Stimulated activated CD8-positive, alpha-beta memory T cell treated with anti-CD3 and anti-CD28 coated beads, Interleukin-12 subunit alpha, Interleukin-12 subunit beta, amount 100 ng/mL, for 4 hours (primary cell): Measurements from ENCODE around the gene C1orf141.
"Not testable (repeated sequence)": the region's sequence is repeated elsewhere in the genome, so short reads cannot be mapped to it uniquely, and the experiment has no call there.

Source experiments
- DNase-seq: peaks from one replicate; pipeline ENCODE4 v3.0.0-alpha.2; 2020; ENCODE audit warnings: low read depth

C1orf141 gene

DNA sequence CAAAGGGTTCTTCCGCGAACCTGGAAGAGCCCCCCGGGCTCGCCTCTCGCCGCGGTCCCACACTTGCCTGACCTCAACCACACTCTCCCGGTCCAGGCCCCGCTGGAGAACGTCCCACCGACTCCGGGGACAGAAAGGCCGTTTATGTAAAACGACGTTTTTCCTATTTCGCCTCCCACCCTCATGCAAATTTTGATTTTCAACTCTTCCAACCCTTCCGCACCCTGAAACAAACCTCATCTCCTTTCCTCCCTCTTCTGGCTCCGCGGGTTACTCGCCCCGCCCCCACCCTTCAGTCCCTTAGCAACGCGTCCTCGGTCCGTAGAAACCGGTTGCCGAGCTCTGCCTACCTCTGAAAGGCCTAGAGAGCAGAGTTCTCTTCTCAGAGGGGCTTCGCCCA lies at the start of gene C1orf141:
Gene C1orf141, minus strand, starts transcription at position 276 of the 400 bp plus-strand sequence. CDS start 7,730 bp downstream, outside the sequence.
- no peak for DNase-seq

DNA sequence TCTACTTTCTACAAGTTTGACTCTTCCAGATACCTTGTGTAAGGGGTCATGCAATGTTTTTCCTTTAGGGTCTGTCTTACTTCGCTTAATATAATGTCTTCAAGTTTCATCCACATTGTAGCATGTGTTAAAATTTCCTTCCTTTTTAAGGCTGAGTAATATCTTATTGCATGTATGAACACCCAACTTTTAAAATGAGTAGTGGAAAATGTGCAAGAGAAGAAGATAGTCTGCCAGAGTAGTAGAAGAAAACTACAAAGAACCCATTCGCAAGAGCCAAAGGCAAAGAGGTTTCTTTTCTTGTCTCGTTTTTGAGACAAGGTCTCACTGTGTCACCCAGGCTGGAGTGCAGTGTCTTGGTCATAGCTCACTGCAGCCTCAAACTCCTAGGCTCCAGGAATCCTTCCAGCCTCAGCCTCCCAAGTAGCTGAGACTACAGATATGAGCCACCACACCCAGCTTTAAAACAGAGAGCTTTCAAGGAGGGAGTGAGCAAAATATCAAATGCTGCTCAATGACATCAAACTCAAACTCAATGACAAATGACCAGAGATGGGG lies 40.8 kb upstream of the C1orf141 start:
- no peak for DNase-seq

DNA sequence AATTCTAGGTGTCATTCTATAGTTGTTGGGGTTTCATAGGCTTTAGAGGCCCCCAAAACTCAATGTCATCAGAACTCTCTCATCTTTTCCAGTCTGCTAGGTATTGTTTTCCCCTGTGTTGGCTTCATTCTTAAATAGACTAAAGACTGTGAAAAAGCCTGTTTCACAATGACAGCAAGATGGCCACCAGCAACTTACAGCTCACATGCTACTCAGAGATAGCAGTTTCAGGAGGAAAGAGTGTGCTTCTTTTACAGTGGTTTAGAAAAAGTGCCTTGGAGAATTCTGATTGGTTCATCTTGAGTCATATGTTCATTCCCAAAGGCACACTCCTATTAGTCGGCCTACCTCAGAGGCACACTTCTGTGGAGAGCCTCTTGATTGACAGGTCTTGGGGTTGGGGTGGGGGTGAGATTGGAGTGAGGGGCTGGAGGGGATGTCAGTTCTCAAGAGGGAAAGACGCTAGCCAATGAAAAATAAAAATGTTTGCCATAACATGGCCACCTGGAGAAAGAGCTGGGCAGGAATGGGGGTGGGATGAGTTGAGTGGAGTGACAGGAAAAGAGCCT lies 40.0 kb upstream of the C1orf141 start:
- DNase-seq: no peak

DNA sequence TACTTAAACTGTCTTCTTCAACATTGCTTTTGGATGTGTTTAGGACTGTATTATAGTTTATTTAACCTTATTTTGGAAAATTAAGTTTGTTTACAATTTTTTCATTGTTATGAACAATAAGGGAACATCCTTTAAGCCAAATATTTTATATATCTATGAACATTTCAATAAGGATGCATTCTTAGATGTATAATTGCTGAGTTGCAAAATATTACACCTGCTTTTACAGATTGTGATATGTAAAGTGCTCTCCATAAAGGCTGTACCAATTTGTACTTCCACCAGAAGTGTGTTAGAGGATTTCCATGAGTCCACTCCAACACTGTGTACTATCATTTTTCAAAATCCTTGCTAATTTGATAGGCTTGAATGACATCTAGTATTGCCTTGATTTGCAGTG lies 39.2 kb upstream of the C1orf141 start:
- no peak for DNase-seq

DNA sequence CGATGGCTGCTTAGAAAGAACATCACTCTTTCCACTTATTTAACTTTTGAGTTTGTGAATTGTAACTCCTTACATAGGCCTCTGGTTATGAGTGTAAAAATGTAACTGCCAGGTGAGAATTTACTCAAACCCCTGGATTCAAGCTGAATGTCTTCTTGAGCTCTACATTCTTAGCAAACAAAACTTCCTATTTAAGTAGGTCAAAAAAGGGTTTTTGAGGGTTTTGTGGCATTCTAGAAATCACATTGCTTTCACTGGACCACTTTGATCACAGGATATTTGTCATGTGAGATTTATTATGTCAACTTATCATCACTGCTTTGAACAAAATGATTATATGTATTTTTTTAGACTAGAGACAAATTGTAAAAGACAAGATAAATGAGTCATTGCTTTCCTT lies 37.2 kb upstream of the C1orf141 start:
- DNase-seq: no peak

DNA sequence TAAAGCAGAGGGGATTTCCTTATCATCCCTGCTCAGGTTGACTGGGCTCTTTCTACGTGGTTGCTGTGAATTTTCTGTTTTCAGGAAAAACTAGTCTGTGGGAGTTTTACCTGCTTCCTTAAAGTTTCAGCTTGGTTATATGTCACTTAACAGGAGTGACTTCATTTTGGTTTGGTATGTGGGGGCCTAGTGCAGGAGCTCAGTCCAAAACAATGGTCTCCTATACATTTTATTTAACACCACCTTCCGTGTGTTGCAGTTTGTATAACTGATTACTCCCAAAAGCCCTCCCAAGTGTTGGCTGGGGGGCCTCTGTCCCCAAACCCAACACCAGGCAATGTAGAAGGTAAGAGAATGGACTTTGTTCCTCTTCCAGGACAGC lies 36.8 kb upstream of the C1orf141 start:
- DNase-seq: no peak

DNA sequence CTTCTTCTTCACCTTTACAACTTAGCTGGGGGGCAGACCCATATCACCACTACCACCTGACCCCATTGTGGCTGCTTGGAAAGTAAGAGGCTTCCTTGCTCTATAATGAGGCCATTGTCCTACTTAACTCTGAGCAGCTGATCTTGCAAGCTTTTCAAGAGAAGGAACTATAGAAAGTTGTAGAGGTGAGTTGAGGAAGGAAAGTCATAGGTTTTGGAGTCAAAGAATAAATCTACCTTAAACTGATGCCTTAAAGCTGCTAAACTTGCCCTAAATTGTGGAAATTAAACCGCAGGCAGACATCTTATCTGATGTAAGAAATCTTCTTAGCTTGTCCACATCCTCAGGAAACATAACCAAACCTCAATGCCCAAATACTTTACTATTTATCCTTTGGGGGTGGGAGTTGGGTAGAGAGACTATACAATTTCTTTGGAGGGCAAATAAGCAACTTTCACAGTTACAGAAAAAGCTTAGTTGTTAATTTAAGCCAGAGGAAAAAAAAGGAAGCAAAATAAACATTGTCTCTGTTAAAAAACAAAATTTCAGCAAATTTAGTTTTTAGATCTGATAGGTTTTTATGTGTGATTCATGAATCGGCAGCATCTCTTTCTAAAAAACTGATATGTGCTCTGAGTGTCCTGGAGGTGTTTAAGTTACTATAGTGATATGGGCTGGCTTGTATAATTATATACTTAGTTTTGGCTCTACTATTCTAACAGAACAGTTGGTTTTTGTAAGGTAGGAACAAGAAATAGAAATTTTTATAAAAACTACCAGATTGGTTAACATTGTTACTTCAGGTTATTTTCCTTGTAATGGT lies 36.2 kb upstream of the C1orf141 start:
- DNase-seq: no peak

DNA sequence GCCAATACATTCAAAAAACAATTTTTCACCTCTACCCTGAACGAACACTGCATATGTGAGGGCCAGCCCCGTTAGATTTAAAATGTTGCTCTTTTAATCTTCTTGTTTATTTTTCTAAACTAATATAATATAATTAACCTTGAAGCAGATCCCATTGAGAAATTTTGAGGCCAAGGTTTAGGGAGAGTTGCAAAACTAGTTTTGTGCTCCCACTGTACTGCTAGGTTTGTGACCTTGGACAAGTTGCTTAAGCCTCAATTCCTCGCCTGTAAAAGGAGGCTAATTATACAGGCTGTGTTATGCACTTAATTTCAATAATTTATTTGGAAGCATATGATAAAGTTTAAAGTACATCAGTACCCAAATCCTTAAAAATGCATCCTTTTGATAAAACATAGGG lies 35.2 kb upstream of the C1orf141 start:
- no peak for DNase-seq

DNA sequence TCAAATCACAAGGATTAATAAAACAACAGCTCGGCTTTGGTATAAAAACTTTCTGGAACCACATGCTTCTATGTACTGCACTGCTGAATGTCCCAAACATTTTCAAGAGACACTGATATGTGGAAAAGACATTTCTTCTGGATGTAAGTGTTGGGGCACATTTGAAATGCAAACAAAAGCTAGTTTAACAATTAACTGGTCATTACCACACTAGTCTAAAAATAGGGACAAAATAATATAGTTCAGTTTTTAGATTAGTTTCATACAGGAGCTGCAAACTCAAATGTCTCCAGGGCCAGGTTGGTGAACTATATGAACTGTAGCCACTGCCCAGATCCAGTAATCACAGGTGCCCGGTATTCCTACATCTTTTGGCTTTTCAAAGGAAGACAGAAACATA lies 34.7 kb upstream of the C1orf141 start:
- DNase-seq: no peak

DNA sequence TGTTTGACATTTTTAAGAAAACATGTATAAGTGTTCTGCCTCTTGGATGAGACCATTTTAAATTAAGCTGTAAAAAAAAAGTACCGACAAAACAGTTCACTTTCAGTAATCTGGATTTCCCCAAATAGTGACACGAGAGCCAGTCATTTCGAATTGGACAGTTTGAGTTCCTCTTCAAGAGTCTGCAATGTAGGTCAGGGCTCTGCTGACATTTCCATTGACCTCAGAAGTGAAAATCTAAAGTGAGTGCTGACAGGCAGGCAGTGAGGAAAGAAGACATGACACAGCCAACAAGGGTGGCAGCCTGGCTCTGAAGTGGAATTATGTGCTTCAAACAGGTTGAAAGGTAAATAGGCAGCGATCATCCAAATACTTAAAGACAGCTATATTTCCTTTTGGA lies 31.4 kb upstream of the C1orf141 start, which contains the start of gene IL23R:
Gene IL23R, plus strand, starts transcription at position 259 of the 400 bp plus-strand sequence. CDS start 1,667 bp downstream, outside the sequence.
- no peak for DNase-seq

DNA sequence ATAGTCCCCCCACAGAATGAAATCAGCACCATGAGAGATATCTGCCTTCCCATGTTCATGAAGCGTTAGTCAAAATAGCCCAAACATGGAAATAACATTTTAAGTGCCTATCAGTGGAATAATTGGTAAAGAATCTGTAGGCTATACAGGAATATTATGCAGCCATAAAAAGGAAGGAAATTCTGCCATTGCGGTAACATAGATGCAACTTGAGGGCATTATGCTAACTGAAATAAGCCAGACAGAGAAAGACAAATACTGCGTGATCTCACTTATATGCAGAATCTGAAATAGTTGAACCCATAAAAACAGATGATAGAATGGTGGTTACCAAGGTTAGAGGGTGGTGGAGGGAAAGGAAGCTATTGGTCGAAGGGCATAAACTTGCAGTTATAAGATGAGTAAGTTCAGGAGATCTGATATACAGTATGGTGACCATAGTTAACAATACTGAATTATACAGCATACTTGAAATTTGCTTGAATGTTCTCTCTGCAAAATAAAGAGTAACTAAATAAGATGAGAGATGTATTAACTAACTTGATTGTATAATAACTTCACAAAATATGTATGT lies 30.8 kb upstream of the C1orf141 start:
- no peak for DNase-seq

DNA sequence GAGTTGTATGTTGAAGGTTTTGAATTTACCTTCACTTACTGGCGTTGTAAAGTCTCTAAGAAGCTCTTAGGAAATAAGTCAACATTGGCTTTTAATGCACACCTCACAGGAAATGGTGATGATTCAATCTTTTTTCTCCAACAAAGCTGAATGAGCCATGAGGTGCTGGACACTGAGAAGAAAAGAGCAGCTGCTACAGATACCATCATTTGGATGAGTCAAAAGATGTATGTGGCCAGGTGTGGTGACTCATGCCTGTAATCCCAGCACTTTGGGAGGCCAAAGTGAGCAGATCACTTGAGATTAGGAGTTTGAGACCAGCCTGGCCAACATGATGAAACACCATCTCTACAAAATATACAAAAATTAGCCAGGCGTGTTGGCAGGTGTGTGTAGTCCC lies 28.2 kb upstream of the C1orf141 start:
- no peak for DNase-seq

DNA sequence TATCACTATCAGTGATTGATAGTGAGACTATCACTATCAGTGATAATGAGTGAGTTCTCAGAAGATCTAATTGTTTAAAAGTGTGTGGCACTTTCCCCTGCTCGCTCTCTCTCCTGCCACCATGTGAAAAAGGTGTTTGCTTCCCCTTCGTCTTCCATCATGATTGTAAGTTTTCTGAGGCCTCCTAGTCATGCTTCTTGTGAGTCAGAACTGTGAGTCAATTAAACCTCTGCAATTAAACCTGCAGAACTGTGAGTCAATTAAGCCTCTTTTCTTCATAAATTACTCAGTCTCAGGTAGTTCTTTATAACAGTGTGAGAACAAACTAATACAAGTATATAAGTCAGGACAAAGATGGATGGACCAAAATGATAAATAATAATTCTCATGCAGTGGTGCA lies 24.5 kb upstream of the C1orf141 start:
- DNase-seq: no peak

DNA sequence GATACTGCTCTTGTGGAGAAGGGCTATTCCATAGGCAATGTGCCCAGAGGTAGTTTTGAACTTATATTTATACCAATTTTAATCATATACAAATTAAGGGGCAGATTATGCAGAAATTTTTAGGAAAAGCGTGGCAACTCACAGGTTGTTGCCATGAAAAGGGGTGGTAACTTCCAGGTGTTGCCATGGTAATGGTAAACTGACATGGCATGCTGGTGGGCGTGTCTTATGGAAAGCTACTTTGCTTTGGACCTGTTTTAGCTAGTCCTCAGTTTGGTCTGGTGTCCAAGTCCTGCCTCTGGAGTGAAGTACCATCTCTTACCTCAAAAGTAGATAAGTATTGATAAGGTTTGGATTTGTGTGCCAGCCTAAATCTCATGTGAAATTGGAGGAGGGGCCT lies 23.6 kb upstream of the C1orf141 start:
- no peak for DNase-seq

DNA sequence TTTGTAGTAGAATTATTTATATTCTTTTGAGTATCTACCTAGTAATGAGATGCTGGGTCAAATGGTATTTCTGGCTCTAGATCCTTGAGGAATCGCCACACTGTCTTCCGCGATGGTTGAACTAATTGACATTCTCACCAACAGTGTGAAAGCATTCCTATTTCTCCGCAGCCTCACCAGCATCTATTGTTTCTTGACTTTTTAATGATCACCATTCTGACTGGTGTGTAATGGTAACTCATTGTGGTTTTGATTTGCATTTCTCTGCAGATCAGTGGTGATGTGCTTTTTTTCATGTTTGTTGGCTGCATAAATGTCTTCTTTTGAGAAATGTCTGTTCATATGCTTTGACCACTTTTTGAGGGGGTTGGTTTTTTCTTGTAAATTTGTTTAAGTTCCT lies 16.2 kb upstream of the C1orf141 start:
- DNase-seq: no peak

DNA sequence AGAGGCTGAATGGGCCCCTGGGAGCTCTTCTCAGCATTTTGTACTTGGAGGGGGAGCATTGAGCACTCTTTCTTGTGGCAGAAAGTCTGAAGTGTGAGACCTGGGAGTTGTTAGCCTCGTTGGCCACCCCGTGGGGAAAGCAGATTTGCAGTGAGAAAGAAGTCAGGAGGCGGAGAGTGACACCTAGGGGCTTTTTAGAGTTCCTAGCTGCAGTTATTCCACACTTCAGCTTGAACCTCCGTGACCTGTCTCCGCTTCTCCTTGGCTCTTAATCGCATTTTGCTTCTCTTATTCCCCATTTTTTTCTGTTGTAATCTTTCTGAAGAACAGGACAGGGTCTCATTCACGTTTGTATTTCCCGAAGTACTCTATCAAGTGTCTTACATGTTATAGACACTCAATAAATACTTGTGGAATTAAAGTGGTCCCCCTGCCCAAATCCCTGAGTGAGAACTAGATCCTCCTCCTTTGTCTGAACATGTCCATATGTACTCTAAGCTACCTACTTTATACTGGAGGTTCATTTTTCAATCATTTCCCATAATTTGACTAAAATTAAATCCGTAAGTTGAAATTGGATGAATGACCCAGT lies 14.5 kb upstream of the C1orf141 start:
- peak; percentile 21 for DNase-seq

DNA sequence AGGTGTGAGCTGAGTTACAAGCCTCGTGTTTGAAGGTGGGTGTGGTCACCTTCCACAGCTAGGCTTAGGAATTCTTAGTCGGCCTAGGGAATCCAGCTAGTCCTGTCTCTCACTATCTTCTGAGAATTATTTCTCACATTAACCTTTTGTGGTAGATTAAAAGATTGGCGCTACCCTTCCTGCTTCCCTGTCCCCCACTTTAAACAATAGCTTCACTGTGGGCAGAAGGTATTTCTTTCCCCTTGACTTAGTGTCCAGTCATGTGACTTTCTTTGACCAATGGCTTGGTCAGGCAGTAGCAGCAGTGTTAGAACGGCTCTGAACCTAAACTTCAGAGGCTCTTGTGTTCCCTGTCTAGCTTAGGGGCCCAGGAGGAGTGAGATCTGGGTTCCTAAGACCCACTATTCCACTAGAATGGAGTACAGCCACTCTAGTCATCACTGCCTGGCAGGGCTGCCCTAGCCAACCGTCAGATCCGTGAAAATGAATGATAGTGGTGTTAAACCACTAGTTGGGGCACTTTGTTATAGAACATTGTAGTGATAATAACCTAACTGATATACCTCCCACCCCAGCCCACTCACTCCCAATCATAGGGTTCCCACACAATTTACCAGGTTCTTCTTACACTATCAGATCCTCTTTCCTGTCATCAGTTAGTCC lies 13.9 kb upstream of the C1orf141 start:
- no peak for DNase-seq

DNA sequence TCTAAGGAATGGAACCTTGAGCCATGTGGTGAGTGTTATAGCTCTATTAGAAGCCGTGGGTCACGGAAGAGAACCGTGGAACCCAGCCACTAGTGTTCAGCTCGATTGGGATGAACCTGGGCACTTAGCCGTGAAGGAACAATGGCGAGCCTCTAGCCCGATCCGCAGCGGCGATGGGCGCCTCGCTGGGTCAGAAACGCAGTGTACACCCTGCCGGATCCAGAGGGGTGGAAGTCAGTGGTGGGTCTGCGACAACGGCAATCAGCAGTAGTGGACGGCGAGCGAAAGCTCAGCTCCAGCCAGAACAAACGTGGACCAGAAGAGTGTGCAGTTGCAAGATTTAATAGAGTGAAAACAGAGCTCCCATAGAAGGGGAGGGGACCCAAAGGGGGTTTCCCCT lies 13.2 kb upstream of the C1orf141 start:
- not testable (repeated sequence) for DNase-seq

DNA sequence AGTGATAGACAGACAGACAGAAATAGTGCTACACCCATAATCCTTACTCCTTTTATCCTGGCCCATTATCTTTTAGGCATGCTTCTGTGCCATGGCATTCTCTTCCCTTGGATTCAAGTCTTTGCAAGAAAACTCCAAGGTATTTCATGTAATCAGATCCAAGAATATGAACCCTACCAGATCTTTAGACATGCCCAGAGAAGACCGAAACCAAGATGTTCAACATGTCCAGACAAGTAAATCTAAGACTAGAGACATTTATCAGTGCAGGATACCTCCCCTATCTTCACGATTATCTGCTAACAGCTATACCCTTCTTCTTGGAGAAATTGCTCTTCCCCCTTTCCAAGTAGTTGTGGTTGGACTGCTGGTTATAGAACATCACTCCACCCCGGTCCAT lies 11.8 kb upstream of the C1orf141 start:
- DNase-seq: no peak

DNA sequence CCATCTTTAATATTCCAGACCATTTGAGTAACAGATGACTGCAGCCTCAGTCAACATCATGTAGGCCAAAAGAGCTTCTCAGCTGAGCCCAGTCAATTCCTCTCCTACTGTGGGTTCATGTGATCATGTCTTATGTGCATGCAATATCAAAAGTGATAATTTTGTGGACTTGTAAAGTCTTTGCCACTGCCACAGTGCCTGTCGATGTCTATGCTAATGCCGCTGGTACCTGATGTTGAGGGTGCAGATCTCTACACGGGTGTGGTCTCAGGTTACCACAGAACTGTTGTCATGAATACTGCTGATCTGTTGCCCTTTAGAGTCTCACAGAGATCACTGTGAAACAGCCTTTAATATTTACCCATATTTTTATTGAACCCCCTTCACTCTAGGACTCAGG lies 11.3 kb upstream of the C1orf141 start:
- DNase-seq: no peak

DNA sequence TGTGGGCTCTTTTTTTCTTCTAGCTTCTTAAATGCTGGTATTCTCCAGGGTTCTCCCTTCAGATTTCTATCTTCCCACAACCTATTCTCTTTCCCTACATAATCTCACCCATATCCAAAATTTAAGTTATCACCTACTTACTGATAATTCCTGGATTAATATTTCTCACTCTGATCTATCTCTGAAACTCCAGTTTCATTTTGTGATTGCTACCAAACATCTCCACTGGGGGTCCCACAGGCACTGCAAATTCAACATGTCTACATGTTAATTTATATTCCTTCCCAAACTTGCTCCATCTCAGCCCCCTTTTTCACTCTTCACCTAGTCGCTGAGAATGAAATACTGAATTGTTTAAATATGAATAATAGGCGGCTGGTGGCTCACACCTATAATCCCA lies 9.9 kb upstream of the C1orf141 start:
- no peak for DNase-seq

DNA sequence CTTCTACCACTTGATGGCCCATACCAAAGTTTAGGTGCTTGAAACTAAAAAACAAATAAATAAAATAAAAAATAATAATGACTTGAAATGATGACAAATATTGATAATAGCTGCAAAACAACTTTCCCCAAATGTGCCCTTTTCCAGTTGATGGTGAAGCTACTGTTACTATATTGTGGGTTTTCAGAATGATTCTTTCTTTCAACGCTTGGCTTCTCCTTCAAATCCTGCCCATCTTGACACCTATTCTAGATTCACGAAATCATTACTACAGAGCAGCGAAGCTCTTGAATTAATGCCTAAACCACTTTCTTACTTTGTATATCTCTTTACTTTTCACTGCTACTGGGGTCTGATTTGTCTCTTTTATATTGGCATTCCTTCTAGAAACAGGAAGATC lies 9.2 kb upstream of the C1orf141 start:
- DNase-seq: no peak
